Mucosa of stomach (tissue), 1 donor: ENCODE results near the gene PTPRR.

Experiments used
- H3K27me3 ChIP-seq: one replicate; pipeline ENCODE4 v1.7.0; 2013; ENCODE audit warnings: mild to moderate bottlenecking, low read length; ENCODE audit not compliant: control insufficient read depth, insufficient read depth
- H3K36me3 ChIP-seq: one replicate; pipeline ENCODE4 v1.7.0; 2013; ENCODE audit warnings: low read length; ENCODE audit not compliant: control insufficient read depth, insufficient read depth
- H3K4me1 ChIP-seq: one replicate; pipeline ENCODE4 v1.7.0; 2013; ENCODE audit warnings: mild to moderate bottlenecking, low read length; ENCODE audit not compliant: control insufficient read depth, insufficient read depth
- H3K4me3 ChIP-seq: one replicate; pipeline ENCODE4 v1.7.0; 2013; ENCODE audit warnings: low read length
- H3K9ac ChIP-seq: one replicate; pipeline ENCODE4 v1.7.0; 2013; ENCODE audit warnings: mild to moderate bottlenecking, low read length, moderate library complexity
- H3K9me3 ChIP-seq: one replicate; pipeline ENCODE4 v1.7.0; 2013; ENCODE audit warnings: mild to moderate bottlenecking, low read length, moderate library complexity; ENCODE audit not compliant: control insufficient read depth
- donor health status: Pancreatic carcinoma.

Gene PTPRR

DNA sequence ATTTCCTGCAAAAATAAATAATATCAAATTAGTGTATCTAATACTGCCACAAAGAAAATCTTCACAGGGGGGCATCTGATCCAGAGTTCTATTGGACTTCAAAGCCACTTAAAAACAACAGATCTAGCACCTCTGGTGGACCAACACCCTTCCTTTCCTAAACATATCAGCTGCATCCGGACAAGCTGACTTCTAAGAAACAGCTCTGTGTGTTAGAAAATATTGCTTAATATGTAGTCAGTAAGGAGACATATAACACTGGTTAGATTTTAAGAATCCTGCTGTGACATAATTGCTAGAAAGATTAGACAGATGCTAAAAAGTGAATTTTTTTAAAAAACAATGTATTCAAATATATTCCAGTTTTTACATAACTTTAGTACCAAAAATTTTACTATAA, 222.2 kb downstream of the PTPRR start:
- H3K9me3 ChIP-seq = no peaks in the 10 kb centered on the region
- no peaks in the 10 kb centered on the region for H3K4me1 ChIP-seq
- peaks cover 7% of the 10 kb centered on the region for H3K27me3 ChIP-seq
- H3K9ac ChIP-seq = no peak overlapping the region
- H3K36me3 ChIP-seq = no peaks in the 10 kb centered on the region
- no peak overlapping the region for H3K4me3 ChIP-seq

DNA sequence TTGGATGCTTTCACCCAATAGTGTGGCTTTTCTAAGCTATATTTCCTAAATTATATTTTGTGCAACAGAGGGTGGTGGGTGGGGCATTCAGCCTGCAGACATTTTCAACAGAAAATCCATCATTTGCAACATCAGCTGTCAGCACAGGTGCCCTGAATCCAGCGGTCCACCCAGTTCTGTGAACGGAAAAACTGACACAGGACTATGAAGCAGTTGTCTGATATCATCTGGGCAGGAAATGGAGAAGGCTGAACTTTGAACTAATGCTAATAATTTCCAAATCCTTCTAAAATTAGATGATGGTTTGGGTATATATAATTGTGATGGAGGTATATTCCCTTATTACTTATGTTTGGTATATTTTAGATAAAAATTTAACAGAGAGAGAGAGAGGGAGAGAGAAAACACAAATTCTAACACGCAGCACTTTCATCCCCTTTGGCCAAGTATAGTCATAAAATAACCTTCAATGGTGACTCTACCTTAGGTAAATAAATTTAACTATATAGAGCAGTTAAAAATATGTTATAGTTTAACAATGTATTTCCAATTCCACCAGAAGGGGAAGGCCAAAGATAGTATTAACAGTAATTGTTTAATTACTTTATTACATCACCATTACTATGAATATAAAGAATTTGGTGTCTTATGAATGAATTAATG, 225.0 kb downstream of the PTPRR start:
- Histone ChIP-seq H3K9me3 (no peaks in the 10 kb centered on the region), H3K9ac (no peak overlapping the region), H3K36me3 (no peaks in the 10 kb centered on the region), H3K27me3 (peaks cover 7% of the 10 kb centered on the region), H3K4me3 (no peak overlapping the region), H3K4me1 (no peaks in the 10 kb centered on the region)

GRCh38 chr12:70692681-70693288, 227.8 kb downstream of the PTPRR start:
- Histone ChIP-seq H3K9ac (no peak overlapping the region), H3K4me3 (no peak overlapping the region), H3K36me3 (no peaks in the 10 kb centered on the region), H3K27me3 (no peaks in the 10 kb centered on the region), H3K9me3 (no peaks in the 10 kb centered on the region), H3K4me1 (no peaks in the 10 kb centered on the region)

GRCh38 chr12:70691018-70691672, 229.4 kb downstream of the PTPRR start:
- no peak overlapping the region for H3K9ac ChIP-seq
- no peaks in the 10 kb centered on the region for H3K27me3 ChIP-seq
- no peaks in the 10 kb centered on the region for H3K4me1 ChIP-seq
- H3K4me3 ChIP-seq = no peak overlapping the region
- H3K36me3 ChIP-seq = no peaks in the 10 kb centered on the region
- no peaks in the 10 kb centered on the region for H3K9me3 ChIP-seq

DNA sequence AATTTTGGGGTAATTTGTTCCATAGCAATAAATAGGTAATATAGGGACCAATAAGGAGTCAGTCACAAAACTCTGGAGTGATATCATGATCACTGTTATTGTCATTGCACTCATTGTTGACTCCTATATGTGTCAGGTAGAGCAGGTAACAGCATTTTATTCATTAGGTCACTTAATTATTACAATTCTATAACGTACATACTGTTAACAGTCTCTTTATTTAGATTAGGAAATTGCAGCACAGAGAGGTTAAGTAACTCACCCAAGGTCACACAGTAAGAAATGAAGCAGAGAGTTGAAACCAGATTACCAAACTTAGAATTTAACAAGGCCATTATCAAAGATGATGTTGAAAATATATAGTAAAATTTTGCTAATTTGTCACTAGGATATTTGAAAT, 233.6 kb downstream of the PTPRR start:
- no peaks in the 10 kb centered on the region for H3K4me1 ChIP-seq
- H3K9me3 ChIP-seq = no peaks in the 10 kb centered on the region
- H3K4me3 ChIP-seq = no peak overlapping the region
- no peaks in the 10 kb centered on the region for H3K36me3 ChIP-seq
- H3K27me3 ChIP-seq = no peaks in the 10 kb centered on the region
- no peak overlapping the region for H3K9ac ChIP-seq

- Histone ChIP-seq H3K36me3 (no peaks in the 10 kb centered on the region), H3K27me3 (no peaks in the 10 kb centered on the region), H3K9ac (no peak overlapping the region), H3K4me3 (no peak overlapping the region), H3K4me1 (no peaks in the 10 kb centered on the region), H3K9me3 (no peaks in the 10 kb centered on the region)
Measured at GRCh38 chr12:70686299-70686698, 234.2 kb downstream of the PTPRR start.

- Histone ChIP-seq H3K27me3 (no peaks in the 10 kb centered on the region), H3K4me3 (no peak overlapping the region), H3K4me1 (no peaks in the 10 kb centered on the region), H3K9me3 (no peaks in the 10 kb centered on the region), H3K9ac (no peak overlapping the region), H3K36me3 (no peaks in the 10 kb centered on the region)
Measured at GRCh38 chr12:70683976-70684375, 236.6 kb downstream of the PTPRR start.

- no peaks in the 10 kb centered on the region for H3K9me3 ChIP-seq
- no peaks in the 10 kb centered on the region for H3K27me3 ChIP-seq
- H3K9ac ChIP-seq = no peak overlapping the region
- no peaks in the 10 kb centered on the region for H3K36me3 ChIP-seq
- H3K4me1 ChIP-seq = no peaks in the 10 kb centered on the region
- no peak overlapping the region for H3K4me3 ChIP-seq
Measured at GRCh38 chr12:70671698-70672097, 248.8 kb downstream of the PTPRR start.

DNA sequence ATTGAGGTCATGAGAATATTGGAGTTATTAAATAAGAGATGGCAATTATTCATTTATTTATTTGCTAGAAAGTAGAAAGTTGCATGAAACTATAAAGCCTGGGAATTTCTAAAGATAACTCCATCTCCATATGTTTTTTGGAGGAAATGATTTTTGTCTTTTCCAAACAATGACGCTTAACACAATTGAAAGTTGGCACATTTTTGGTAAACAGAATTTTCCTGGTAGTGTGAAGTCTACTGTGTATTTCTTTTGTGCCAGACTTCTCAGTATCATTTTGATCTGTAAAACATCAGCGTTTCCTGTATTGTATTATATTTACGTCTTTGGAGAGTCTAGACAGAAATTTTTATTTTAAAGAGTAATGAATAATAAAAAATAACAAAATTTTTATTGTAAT, 249.6 kb downstream of the PTPRR start:
- no peaks in the 10 kb centered on the region for H3K9me3 ChIP-seq
- no peaks in the 10 kb centered on the region for H3K36me3 ChIP-seq
- no peaks in the 10 kb centered on the region for H3K4me1 ChIP-seq
- H3K27me3 ChIP-seq = no peaks in the 10 kb centered on the region
- H3K4me3 ChIP-seq = no peak overlapping the region
- no peak overlapping the region for H3K9ac ChIP-seq

- Histone ChIP-seq H3K36me3 (no peaks in the 10 kb centered on the region), H3K27me3 (no peaks in the 10 kb centered on the region), H3K9ac (no peak overlapping the region), H3K9me3 (no peaks in the 10 kb centered on the region), H3K4me1 (no peaks in the 10 kb centered on the region), H3K4me3 (no peak overlapping the region)
Measured at GRCh38 chr12:70667253-70667652, 253.3 kb downstream of the PTPRR start.

GRCh38 chr12:70666364-70666763, 254.2 kb downstream of the PTPRR start:
- no peaks in the 10 kb centered on the region for H3K9me3 ChIP-seq
- H3K4me1 ChIP-seq = no peaks in the 10 kb centered on the region
- no peaks in the 10 kb centered on the region for H3K36me3 ChIP-seq
- no peaks in the 10 kb centered on the region for H3K27me3 ChIP-seq
- no peak overlapping the region for H3K9ac ChIP-seq
- no peak overlapping the region for H3K4me3 ChIP-seq

GRCh38 chr12:70664465-70664881, 256.1 kb downstream of the PTPRR start:
- Histone ChIP-seq H3K36me3 (no peaks in the 10 kb centered on the region), H3K9ac (no peak overlapping the region), H3K4me3 (no peak overlapping the region), H3K4me1 (no peaks in the 10 kb centered on the region), H3K9me3 (no peaks in the 10 kb centered on the region), H3K27me3 (no peaks in the 10 kb centered on the region)
